Omental fat pad (tissue), 4 donors: ENCODE data around the gene FAM83B. TPM values are rescaled to one million over a fixed set of nuclear protein-coding genes. Genes with fewer than 3 reads are reported as not detected.
"Not testable (repeated sequence)": the region's sequence is repeated elsewhere in the genome, so short reads cannot be mapped to it uniquely, and the experiment has no call there.

Experiments used
- ATAC-seq: fragments of 150-250 bp; one replicate; pipeline ENCODE4 v1.9.1; 2016; ENCODE audit warnings: mild to moderate bottlenecking, moderate library complexity; ENCODE audit not compliant: low FRiP score
- DNase-seq: peaks from one replicate; pipeline ENCODE4 v3.0.0-alpha.2; 2019; ENCODE audit warnings: low spot score
- CTCF ChIP-seq, 3 donors: fragments of 450-650 bp; IDR thresholded peaks; one replicate each; pipeline ENCODE4 v1.5.1; 2016 to 2017; ENCODE audit warnings: antibody characterized with exemption in 3 of 3, mild to moderate bottlenecking in 3 of 3, moderate library complexity in 2 of 3
- total RNA-seq, 4 donors: library from RNA; depleted of rRNA; stranded (reverse); fragments of >200 nt; gene quantifications; one replicate each; pipeline ENCODE4 v1.1.0, GENCODE V29; 2016

FAM83B gene, protein sequence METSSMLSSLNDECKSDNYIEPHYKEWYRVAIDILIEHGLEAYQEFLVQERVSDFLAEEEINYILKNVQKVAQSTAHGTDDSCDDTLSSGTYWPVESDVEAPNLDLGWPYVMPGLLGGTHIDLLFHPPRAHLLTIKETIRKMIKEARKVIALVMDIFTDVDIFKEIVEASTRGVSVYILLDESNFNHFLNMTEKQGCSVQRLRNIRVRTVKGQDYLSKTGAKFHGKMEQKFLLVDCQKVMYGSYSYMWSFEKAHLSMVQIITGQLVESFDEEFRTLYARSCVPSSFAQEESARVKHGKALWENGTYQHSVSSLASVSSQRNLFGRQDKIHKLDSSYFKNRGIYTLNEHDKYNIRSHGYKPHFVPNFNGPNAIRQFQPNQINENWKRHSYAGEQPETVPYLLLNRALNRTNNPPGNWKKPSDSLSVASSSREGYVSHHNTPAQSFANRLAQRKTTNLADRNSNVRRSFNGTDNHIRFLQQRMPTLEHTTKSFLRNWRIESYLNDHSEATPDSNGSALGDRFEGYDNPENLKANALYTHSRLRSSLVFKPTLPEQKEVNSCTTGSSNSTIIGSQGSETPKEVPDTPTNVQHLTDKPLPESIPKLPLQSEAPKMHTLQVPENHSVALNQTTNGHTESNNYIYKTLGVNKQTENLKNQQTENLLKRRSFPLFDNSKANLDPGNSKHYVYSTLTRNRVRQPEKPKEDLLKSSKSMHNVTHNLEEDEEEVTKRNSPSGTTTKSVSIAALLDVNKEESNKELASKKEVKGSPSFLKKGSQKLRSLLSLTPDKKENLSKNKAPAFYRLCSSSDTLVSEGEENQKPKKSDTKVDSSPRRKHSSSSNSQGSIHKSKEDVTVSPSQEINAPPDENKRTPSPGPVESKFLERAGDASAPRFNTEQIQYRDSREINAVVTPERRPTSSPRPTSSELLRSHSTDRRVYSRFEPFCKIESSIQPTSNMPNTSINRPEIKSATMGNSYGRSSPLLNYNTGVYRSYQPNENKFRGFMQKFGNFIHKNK
- total RNA-seq = under 1 TPM in 3 of 4 donors, not detected in 1; 0.19 to 0.72 (median 0.37) TPM

GRCh38 chr6:54846243-54846856 lies at the start of gene FAM83B:
Gene FAM83B, plus strand, starts transcription at chr6:54846771. Its CDS starts 23,476 bp downstream, at chr6:54870247.
- ATAC-seq (peak; percentile 33), DNase-seq (no peak)

GRCh38 chr6:54796918-54797317 lies 49.7 kb upstream of the FAM83B start:
- not testable (repeated sequence) for ATAC-seq, DNase-seq

More at GRCh38 chr6:54846243-54846856, at the start of gene FAM83B:
- TF ChIP-seq CTCF (IDR thresholded peaks at IDR 0.05) = no peak

DNA sequence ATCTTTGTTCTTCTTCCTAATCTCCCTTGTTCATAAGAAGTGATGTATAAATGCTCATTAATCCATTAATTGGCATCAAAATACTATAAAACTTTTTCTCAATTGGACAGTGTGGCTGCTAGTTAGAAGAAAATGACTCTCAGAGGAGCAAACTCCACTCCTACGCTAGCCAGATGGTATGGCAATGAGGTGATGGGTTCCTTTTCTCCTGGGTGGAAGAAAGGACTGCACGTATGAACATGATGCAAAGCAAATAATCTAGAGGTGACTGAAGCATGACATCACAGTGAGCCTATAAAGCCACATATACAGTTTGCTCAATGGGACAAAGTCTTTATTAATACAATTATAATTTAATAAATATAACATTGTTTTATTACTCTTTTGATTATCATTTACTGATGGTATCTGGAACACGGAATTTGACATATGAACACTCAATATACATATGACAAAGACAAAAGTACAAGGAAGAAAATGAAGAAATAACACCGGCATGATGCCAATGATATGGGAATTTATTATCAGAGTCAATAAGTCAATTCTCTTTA lies 46.4 kb upstream of the FAM83B start:
- no peak for TF ChIP-seq CTCF (IDR thresholded peaks at IDR 0.05)
- DNase-seq (no peak), ATAC-seq (no peak)

DNA sequence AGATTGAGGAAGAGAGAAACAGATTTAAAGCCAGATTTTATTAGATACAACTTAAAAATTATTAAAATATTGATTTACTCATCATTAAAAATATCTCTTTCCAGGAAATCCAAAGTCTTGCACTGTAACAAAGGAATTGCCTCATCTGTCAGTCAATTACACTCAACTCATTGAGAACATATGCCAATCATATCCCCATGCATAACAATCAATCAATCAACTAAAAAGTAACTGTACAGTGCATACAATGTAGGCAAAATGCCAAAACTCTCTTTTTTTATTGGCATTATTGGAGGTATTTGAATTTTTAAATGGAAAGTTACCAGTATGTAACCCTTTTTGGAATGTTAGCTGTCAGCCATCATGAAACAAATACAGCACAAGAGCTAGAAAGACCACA lies 45.3 kb upstream of the FAM83B start:
- TF ChIP-seq CTCF (IDR thresholded peaks at IDR 0.05) = no peak
- ATAC-seq (no peak), DNase-seq (no peak)

DNA sequence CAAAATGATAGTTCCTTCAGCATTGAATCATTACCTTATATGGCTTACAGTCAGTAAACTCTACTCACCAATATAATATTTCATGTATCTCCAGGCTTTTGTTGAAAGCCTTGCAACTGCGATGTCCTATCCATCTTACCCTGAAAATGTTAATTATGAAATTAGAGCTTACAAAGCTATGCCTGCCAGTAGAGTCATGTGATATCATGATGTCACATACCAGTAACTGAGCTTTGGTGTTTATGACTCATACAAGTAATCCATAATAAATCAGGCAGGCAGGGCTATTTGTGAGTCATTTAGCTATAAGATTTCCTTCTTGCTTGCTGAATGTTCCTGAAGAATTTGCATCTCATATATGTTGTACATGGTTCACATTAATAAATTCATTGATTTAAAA lies 44.9 kb upstream of the FAM83B start:
- peak; percentile 81 for ATAC-seq
- no peak for TF ChIP-seq CTCF (IDR thresholded peaks at IDR 0.05)
- DNase-seq = no peak

GRCh38 chr6:54802775-54803634 lies 43.6 kb upstream of the FAM83B start:
- DNase-seq = no peak
- ATAC-seq = no peak
- TF ChIP-seq CTCF (IDR thresholded peaks at IDR 0.05) = no peak
